ENCODE data around the gene STT3B.

STT3B gene

GRCh38 chr3:31551646-31552045 is 18.9 kb downstream of the STT3B start:
- no peak for DNase-seq (ENCODE audit: low read depth in 2 of 2)

- no peak for DNase-seq (ENCODE audit: low read depth in 2 of 2)
Observed at GRCh38 chr3:31552103-31552502, 19.4 kb downstream of the STT3B start.

GRCh38 chr3:31553258-31553657 is 20.5 kb downstream of the STT3B start:
- no peak for DNase-seq (ENCODE audit: low read depth in 2 of 2)

GRCh38 chr3:31555204-31555603 is 22.5 kb downstream of the STT3B start:
- no peak for DNase-seq (ENCODE audit: low read depth in 2 of 2)

GRCh38 chr3:31559872-31560534 is 27.3 kb downstream of the STT3B start:
- no peak for DNase-seq (ENCODE audit: low read depth in 2 of 2)

- no peak for DNase-seq (ENCODE audit: low read depth in 2 of 2)
Observed at GRCh38 chr3:31561891-31562290, 29.2 kb downstream of the STT3B start.

- DNase-seq (ENCODE audit: low read depth in 2 of 2), result no peak
Observed at GRCh38 chr3:31562525-31562924, 29.8 kb downstream of the STT3B start.

- DNase-seq (ENCODE audit: low read depth in 2 of 2), result no peak
Observed at GRCh38 chr3:31565288-31565687, 32.6 kb downstream of the STT3B start.

- no peak for DNase-seq (ENCODE audit: low read depth in 2 of 2)
Observed at GRCh38 chr3:31567036-31567435, 34.3 kb downstream of the STT3B start.

- no peak for DNase-seq (ENCODE audit: low read depth in 2 of 2)
Observed at GRCh38 chr3:31568649-31569048, 35.9 kb downstream of the STT3B start.

GRCh38 chr3:31571325-31571724 is 38.6 kb downstream of the STT3B start:
- DNase-seq (ENCODE audit: low read depth in 2 of 2), result no peak

GRCh38 chr3:31572236-31573004 is 39.7 kb downstream of the STT3B start:
- DNase-seq (ENCODE audit: low read depth in 2 of 2), result no peak

GRCh38 chr3:31573036-31573779 is 40.5 kb downstream of the STT3B start:
- DNase-seq (ENCODE audit: low read depth in 2 of 2), result no peak

GRCh38 chr3:31575448-31575847 is 42.7 kb downstream of the STT3B start:
- DNase-seq (ENCODE audit: low read depth in 2 of 2), result no peak

- no peak for DNase-seq (ENCODE audit: low read depth in 2 of 2)
Observed at GRCh38 chr3:31576521-31576920, 43.8 kb downstream of the STT3B start.

GRCh38 chr3:31577232-31577631 is 44.5 kb downstream of the STT3B start:
- no peak for DNase-seq (ENCODE audit: low read depth in 2 of 2)

GRCh38 chr3:31579828-31580227 is 47.1 kb downstream of the STT3B start:
- DNase-seq (ENCODE audit: low read depth in 2 of 2), result no peak

GRCh38 chr3:31580645-31581044 is 47.9 kb downstream of the STT3B start:
- no peak for DNase-seq (ENCODE audit: low read depth in 2 of 2)

GRCh38 chr3:31581660-31582059 is 48.9 kb downstream of the STT3B start:
- DNase-seq (ENCODE audit: low read depth in 2 of 2), result no peak

- no peak for DNase-seq (ENCODE audit: low read depth in 2 of 2)
Observed at GRCh38 chr3:31589228-31589627, 56.5 kb downstream of the STT3B start.

GRCh38 chr3:31590650-31591049 is 57.9 kb downstream of the STT3B start:
- no peak for DNase-seq (ENCODE audit: low read depth in 2 of 2)

- no peak for DNase-seq (ENCODE audit: low read depth in 2 of 2)
Observed at GRCh38 chr3:31592764-31593163, 60.0 kb downstream of the STT3B start.

GRCh38 chr3:31596176-31596575 is 63.5 kb downstream of the STT3B start:
- DNase-seq (ENCODE audit: low read depth in 2 of 2), result no peak
